Panc1 (cell line): Measurements from ENCODE around the gene TBC1D12. TPM values are rescaled to one million over a fixed set of nuclear protein-coding genes. Genes with fewer than 3 reads are reported as not detected.
"Not testable (repeated sequence)": the region's sequence is repeated elsewhere in the genome, so short reads cannot be mapped to it uniquely, and the experiment has no call there.

Source experiments
- ATAC-seq: fragments of 200-7000 bp; cut with Tn5 transposase; 2 replicates; pipeline ENCODE4 v1.9.1; 2020; ENCODE audit warnings: mild to moderate bottlenecking, moderate library complexity
- BruUV-seq: library from RNA; stranded (reverse); fragments of 400-500 nt; replicated peaks from 2 replicates; lab custom pipeline; 2021; lab: Mats Ljungman, UMichigan
- CTCF ChIA-PET: fragments of 300-600 bp; sonication (Branson Sonifier 250); formaldehyde crosslinking; loops from one replicate; lab custom pipeline; 2022; ENCODE audit warnings: antibody characterized with exemption; lab: Charles Lee
- POLR2A ChIA-PET: fragments of 300-600 bp; sonication (Branson Sonifier 250); formaldehyde crosslinking; loops from one replicate; lab custom pipeline; 2022; ENCODE audit warnings: antibody characterized with exemption; lab: Charles Lee
- DNase-seq: peaks from one replicate; pipeline ENCODE4 v3.0.0-alpha.2; 2010; ENCODE audit warnings: low read depth, low spot score
- H3K27ac ChIP-seq: 2 replicates; pipeline ENCODE4 v1.5.1; 2011; ENCODE audit warnings: mild to moderate bottlenecking, low read length, inconsistent platforms
- H3K27me3 ChIP-seq: fragments of 200-500 bp; sonication (Bioruptor generic); 2 replicates; pipeline ENCODE4 v1.6.0; 2014; ENCODE audit warnings: low read length, inconsistent platforms; ENCODE audit not compliant: control insufficient read depth, insufficient read depth
- H3K36me3 ChIP-seq: fragments of 200-500 bp; sonication (Bioruptor generic); 2 replicates; pipeline ENCODE4 v1.5.1; 2014; ENCODE audit warnings: inconsistent platforms, mild to moderate bottlenecking, low read length, moderate library complexity; ENCODE audit not compliant: control insufficient read depth, insufficient read depth
- H3K4me1 ChIP-seq: 2 replicates; pipeline ENCODE4 v1.5.1; 2011; ENCODE audit warnings: inconsistent platforms, mild to moderate bottlenecking, low read length, moderate library complexity; ENCODE audit not compliant: control insufficient read depth, insufficient read depth
- H3K4me3 ChIP-seq, 2 experiments: 2 replicates each; pipeline ENCODE4 v1.5.1; 2011 to 2012; ENCODE audit warnings: low read depth in 2 of 2, low read length in 2 of 2, mild to moderate bottlenecking in 2 of 2, inconsistent platforms in 1 of 2, moderate library complexity in 1 of 2
- H3K9me3 ChIP-seq: fragments of 200-500 bp; sonication (Bioruptor generic); 2 replicates; pipeline ENCODE4 v1.5.1; 2014; ENCODE audit warnings: low read depth, mild to moderate bottlenecking, inconsistent platforms, low read length, moderate library complexity; ENCODE audit not compliant: control insufficient read depth, insufficient read depth
- CTCF ChIP-seq: fragments of 450-650 bp; IDR thresholded peaks from 2 replicates; pipeline ENCODE4 v1.5.1; 2017; ENCODE audit warnings: mild to moderate bottlenecking
- POLR2AphosphoS5 ChIP-seq: IDR thresholded peaks from 2 replicates; pipeline ENCODE4 v1.6.1; 2012; ENCODE audit warnings: mild to moderate bottlenecking, low read depth, low read length, moderate library complexity
- SIN3A ChIP-seq: IDR thresholded peaks from 2 replicates; pipeline ENCODE4 v1.6.1; 2012; ENCODE audit warnings: low read depth, mild to moderate bottlenecking, low read length, moderate library complexity, borderline replicate concordance; ENCODE audit not compliant: insufficient read depth
- TCF7L2 ChIP-seq: IDR thresholded peaks from 2 replicates; pipeline ENCODE4 v1.6.1; 2011; ENCODE audit warnings: mild to moderate bottlenecking, low read depth, low read length, inconsistent platforms
- in situ Hi-C: cut with HindIII; loops from 2 replicates; pipeline ENCODE4 v1.10.0; 2016; ENCODE audit warnings: low sequenced_read_pairs, low pct_unique_long_range_greater_than_20kb
- intact Hi-C: fragments of 100-400 bp; cut with micrococcal nuclease; formaldehyde crosslinking; loops from one replicate; pipeline ENCODE4 v1.10.0; 2022; ENCODE audit not compliant: unreplicated experiment
- total RNA-seq: library from RNA; stranded (reverse); gene quantifications from one replicate; pipeline ENCODE4 v1.2.1, GENCODE V29; 2021; ENCODE audit not compliant: unreplicated experiment
- TF ChIP-seq, protein P1 (sequence below), 2 experiments: IDR thresholded peaks; 2 replicates each; pipeline ENCODE4 v1.6.1; 2011 to 2012; ENCODE audit warnings: low read depth in 2 of 2, control low read depth in 1 of 2, low read length in 1 of 2, mild to moderate bottlenecking in 1 of 2, moderate library complexity in 1 of 2; ENCODE audit not compliant: insufficient read depth in 1 of 2

Gene TBC1D12
- total RNA-seq, 1 experiment from 2014 or later = 23.7 TPM

- ATAC-seq (no peak), DNase-seq (no peak)
- H3K27ac ChIP-seq = peak overlapping the region; percentile 48; the same call in 1 of the 2 replicates
- peaks cover 11% of the 10 kb centered on the region for H3K36me3 ChIP-seq
- in situ Hi-C loops = no loop called here
- intact Hi-C loops = no loop called here
- ChIA-PET POLR2A (no interaction called here), CTCF (no interaction called here)
- H3K4me3 ChIP-seq = no peak overlapping the region
- no peaks in the 10 kb centered on the region for H3K9me3 ChIP-seq
- BruUV-seq = no TSS peak
- H3K4me1 ChIP-seq = peaks cover 24% of the 10 kb centered on the region
- TF ChIP-seq SIN3A (no peak), CTCF (no peak), TCF7L2 (no peak), POLR2AphosphoS5 (no peak)
- TF ChIP-seq, protein P1, sequence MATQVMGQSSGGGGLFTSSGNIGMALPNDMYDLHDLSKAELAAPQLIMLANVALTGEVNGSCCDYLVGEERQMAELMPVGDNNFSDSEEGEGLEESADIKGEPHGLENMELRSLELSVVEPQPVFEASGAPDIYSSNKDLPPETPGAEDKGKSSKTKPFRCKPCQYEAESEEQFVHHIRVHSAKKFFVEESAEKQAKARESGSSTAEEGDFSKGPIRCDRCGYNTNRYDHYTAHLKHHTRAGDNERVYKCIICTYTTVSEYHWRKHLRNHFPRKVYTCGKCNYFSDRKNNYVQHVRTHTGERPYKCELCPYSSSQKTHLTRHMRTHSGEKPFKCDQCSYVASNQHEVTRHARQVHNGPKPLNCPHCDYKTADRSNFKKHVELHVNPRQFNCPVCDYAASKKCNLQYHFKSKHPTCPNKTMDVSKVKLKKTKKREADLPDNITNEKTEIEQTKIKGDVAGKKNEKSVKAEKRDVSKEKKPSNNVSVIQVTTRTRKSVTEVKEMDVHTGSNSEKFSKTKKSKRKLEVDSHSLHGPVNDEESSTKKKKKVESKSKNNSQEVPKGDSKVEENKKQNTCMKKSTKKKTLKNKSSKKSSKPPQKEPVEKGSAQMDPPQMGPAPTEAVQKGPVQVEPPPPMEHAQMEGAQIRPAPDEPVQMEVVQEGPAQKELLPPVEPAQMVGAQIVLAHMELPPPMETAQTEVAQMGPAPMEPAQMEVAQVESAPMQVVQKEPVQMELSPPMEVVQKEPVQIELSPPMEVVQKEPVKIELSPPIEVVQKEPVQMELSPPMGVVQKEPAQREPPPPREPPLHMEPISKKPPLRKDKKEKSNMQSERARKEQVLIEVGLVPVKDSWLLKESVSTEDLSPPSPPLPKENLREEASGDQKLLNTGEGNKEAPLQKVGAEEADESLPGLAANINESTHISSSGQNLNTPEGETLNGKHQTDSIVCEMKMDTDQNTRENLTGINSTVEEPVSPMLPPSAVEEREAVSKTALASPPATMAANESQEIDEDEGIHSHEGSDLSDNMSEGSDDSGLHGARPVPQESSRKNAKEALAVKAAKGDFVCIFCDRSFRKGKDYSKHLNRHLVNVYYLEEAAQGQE (IDR thresholded peaks at IDR 0.05; ENCODE audit: insufficient read depth in 1 of 2, low read depth in 2 of 2, low read length in 1 of 2) = no peak
- no peaks in the 10 kb centered on the region for H3K27me3 ChIP-seq
Observed at GRCh38 chr10:94549221-94549620, 146.9 kb downstream of the TBC1D12 start.

GRCh38 chr10:94567714-94568307, 165.5 kb downstream of the TBC1D12 start:
- CTCF ChIA-PET, POLR2A ChIA-PET, H3K27me3 ChIP-seq, H3K9me3 ChIP-seq, in situ Hi-C loops, H3K4me3 ChIP-seq, H3K27ac ChIP-seq, H3K4me1 ChIP-seq, BruUV-seq, DNase-seq, ATAC-seq, intact Hi-C loops: not testable (repeated sequence)
- H3K36me3 ChIP-seq = peaks cover 13% of the 10 kb centered on the region; the same call in 1 of the 2 replicates

GRCh38 chr10:94571081-94571480, 168.7 kb downstream of the TBC1D12 start:
- in situ Hi-C loops = no loop called here
- Histone ChIP-seq H3K27ac (no peak overlapping the region), H3K4me3 (no peak overlapping the region), H3K36me3 (peaks cover 21% of the 10 kb centered on the region), H3K9me3 (no peaks in the 10 kb centered on the region), H3K27me3 (no peaks in the 10 kb centered on the region), H3K4me1 (no peaks in the 10 kb centered on the region)
- TF ChIP-seq POLR2AphosphoS5 (no peak), TCF7L2 (no peak), SIN3A (no peak), CTCF (no peak)
- TF ChIP-seq, protein P1 (IDR thresholded peaks at IDR 0.05; ENCODE audit: insufficient read depth in 1 of 2, low read depth in 2 of 2, low read length in 1 of 2) = no peak
- ATAC-seq (no peak), DNase-seq (no peak)
- intact Hi-C loops = no loop called here
- BruUV-seq = no TSS peak
- ChIA-PET POLR2A (no interaction called here), CTCF (no interaction called here)
